Stimulated activated CD4-positive, alpha-beta T cell treated with anti-CD3 and anti-CD28 coated beads, Interleukin-4, amount 100 ng/mL, for 24 hours (primary cell): Measurements from ENCODE around the gene EFCAB12.
"Not testable (repeated sequence)": the region's sequence is repeated elsewhere in the genome, so short reads cannot be mapped to it uniquely, and the experiment has no call there.

Experiments
- DNase-seq: peaks from one replicate; pipeline ENCODE4 v3.0.0-alpha.2; 2020

The EFCAB12 gene

GRCh38 chr3:129363356-129363755, 65.1 kb downstream of the EFCAB12 start:
- DNase-seq = not testable (repeated sequence)

- no peak for DNase-seq
Observed at GRCh38 chr3:129360705-129361460, 67.6 kb downstream of the EFCAB12 start.

- no peak for DNase-seq
Observed at GRCh38 chr3:129360171-129360611, 68.2 kb downstream of the EFCAB12 start.

GRCh38 chr3:129358772-129359371, 69.6 kb downstream of the EFCAB12 start:
- no peak for DNase-seq

- DNase-seq = no peak
Observed at GRCh38 chr3:129358177-129358771, 70.2 kb downstream of the EFCAB12 start.

- DNase-seq = no peak
Observed at GRCh38 chr3:129357616-129358015, 70.8 kb downstream of the EFCAB12 start.

- DNase-seq = no peak
Observed at GRCh38 chr3:129356756-129357425, 71.5 kb downstream of the EFCAB12 start.

GRCh38 chr3:129353589-129353941, 74.9 kb downstream of the EFCAB12 start:
- no peak for DNase-seq

- DNase-seq = no peak
Observed at GRCh38 chr3:129352650-129353588, 75.5 kb downstream of the EFCAB12 start.

- no peak for DNase-seq
Observed at GRCh38 chr3:129352045-129352444, 76.4 kb downstream of the EFCAB12 start.
